Measurements from ENCODE around the gene ANKRD63.

ANKRD63 gene

GRCh38 chr15:40251486-40252140 is 31.3 kb downstream of the ANKRD63 start:
- WGBS (ENCODE audit: extremely low coverage, insufficient coverage, low lambda C conversion rate) = no CpG with 5 or more reads among the region's 10 CpGs

GRCh38 chr15:40250771-40251483 is 31.9 kb downstream of the ANKRD63 start:
- no peak overlapping the region for H2BK120ac ChIP-seq (ENCODE audit: low read depth, low read length)
- H2BK5ac ChIP-seq (ENCODE audit: low read length) = no peak overlapping the region
- H3K4me1 ChIP-seq (ENCODE audit: control insufficient read depth, low read depth, low read length) = no peaks in the 10 kb centered on the region
- no peaks in the 10 kb centered on the region for H3K79me2 ChIP-seq (ENCODE audit: control insufficient read depth, insufficient read depth, low read length)
- H3K4ac ChIP-seq (ENCODE audit: low read depth, low read length) = no peak overlapping the region
- H3K56ac ChIP-seq (ENCODE audit: low read length) = no peak overlapping the region
- no peak overlapping the region for H3K27ac ChIP-seq (ENCODE audit: low read depth, low read length)
- H3K36me3 ChIP-seq (ENCODE audit: control insufficient read depth, insufficient read depth, low read length) = no peaks in the 10 kb centered on the region
- no peaks in the 10 kb centered on the region for H3K79me1 ChIP-seq (ENCODE audit: low read length)
- peaks cover 12% of the 10 kb centered on the region for H3K27me3 ChIP-seq (ENCODE audit: insufficient read depth, low read length, poor library complexity)
- H3K4me2 ChIP-seq (ENCODE audit: low read length) = no peak overlapping the region
- H3K18ac ChIP-seq (ENCODE audit: low read length) = no peak overlapping the region
- H3K23ac ChIP-seq (ENCODE audit: low read length) = no peak overlapping the region
- H4K5ac ChIP-seq (ENCODE audit: low read length) = no peak overlapping the region
- no peak overlapping the region for H2BK15ac ChIP-seq (replicated peaks; ENCODE audit: low read depth)
- WGBS (ENCODE audit: extremely low coverage, insufficient coverage, low lambda C conversion rate) = no CpG with 5 or more reads among the region's 13 CpGs
- no peak overlapping the region for H2AK5ac ChIP-seq (ENCODE audit: low read length)
- DNase-seq = no peak
- H4K8ac ChIP-seq (ENCODE audit: low read depth, low read length) = no peak overlapping the region
- H3K4me3 ChIP-seq (ENCODE audit: low read length) = no peak overlapping the region
- no peak overlapping the region for H3K9ac ChIP-seq (ENCODE audit: low read length)

More at GRCh38 chr15:40251486-40252140, 31.3 kb downstream of the ANKRD63 start:
- Histone ChIP-seq H4K8ac (ENCODE audit: low read depth, low read length) (no peak overlapping the region), H3K4ac (ENCODE audit: low read depth, low read length) (no peak overlapping the region), H3K9ac (ENCODE audit: low read length) (no peak overlapping the region), H3K36me3 (ENCODE audit: control insufficient read depth, insufficient read depth, low read length) (no peaks in the 10 kb centered on the region), H3K79me1 (ENCODE audit: low read length) (no peaks in the 10 kb centered on the region), H3K23ac (ENCODE audit: low read length) (no peak overlapping the region), H2BK120ac (ENCODE audit: low read depth, low read length) (no peak overlapping the region), H3K4me1 (ENCODE audit: control insufficient read depth, low read depth, low read length) (no peaks in the 10 kb centered on the region), H3K27me3 (ENCODE audit: insufficient read depth, low read length, poor library complexity) (peaks cover 12% of the 10 kb centered on the region), H3K4me3 (ENCODE audit: low read length) (no peak overlapping the region), H2BK15ac (replicated peaks; ENCODE audit: low read depth) (no peak overlapping the region), H3K18ac (ENCODE audit: low read length) (no peak overlapping the region), H3K4me2 (ENCODE audit: low read length) (no peak overlapping the region), H3K56ac (ENCODE audit: low read length) (no peak overlapping the region), H2AK5ac (ENCODE audit: low read length) (no peak overlapping the region), H4K5ac (ENCODE audit: low read length) (no peak overlapping the region), H2BK5ac (ENCODE audit: low read length) (no peak overlapping the region), H3K27ac (ENCODE audit: low read depth, low read length) (no peak overlapping the region), H3K79me2 (ENCODE audit: control insufficient read depth, insufficient read depth, low read length) (no peaks in the 10 kb centered on the region)
- DNase-seq = no peak

GRCh38 chr15:40250304-40250656 is 32.6 kb downstream of the ANKRD63 start:
- Histone ChIP-seq H3K79me1 (ENCODE audit: low read length) (no peaks in the 10 kb centered on the region), H3K18ac (ENCODE audit: low read length) (no peak overlapping the region), H3K36me3 (ENCODE audit: control insufficient read depth, insufficient read depth, low read length) (no peaks in the 10 kb centered on the region), H2BK5ac (ENCODE audit: low read length) (no peak overlapping the region), H3K56ac (ENCODE audit: low read length) (no peak overlapping the region), H3K4me1 (ENCODE audit: control insufficient read depth, low read depth, low read length) (peaks cover 3% of the 10 kb centered on the region), H3K4me2 (ENCODE audit: low read length) (no peak overlapping the region), H3K9ac (ENCODE audit: low read length) (no peak overlapping the region), H2BK15ac (replicated peaks; ENCODE audit: low read depth) (no peak overlapping the region), H3K27me3 (ENCODE audit: insufficient read depth, low read length, poor library complexity) (peaks cover 12% of the 10 kb centered on the region), H3K27ac (ENCODE audit: low read depth, low read length) (no peak overlapping the region), H4K5ac (ENCODE audit: low read length) (no peak overlapping the region), H3K4me3 (ENCODE audit: low read length) (no peak overlapping the region), H3K4ac (ENCODE audit: low read depth, low read length) (no peak overlapping the region), H2AK5ac (ENCODE audit: low read length) (no peak overlapping the region), H2BK120ac (ENCODE audit: low read depth, low read length) (no peak overlapping the region), H4K8ac (ENCODE audit: low read depth, low read length) (no peak overlapping the region), H3K23ac (ENCODE audit: low read length) (no peak overlapping the region), H3K79me2 (ENCODE audit: control insufficient read depth, insufficient read depth, low read length) (no peaks in the 10 kb centered on the region)
- no CpG with 5 or more reads among the region's 8 CpGs for WGBS (ENCODE audit: extremely low coverage, insufficient coverage, low lambda C conversion rate)
- DNase-seq = no peak

- no peak overlapping the region for H2BK5ac ChIP-seq (ENCODE audit: low read length)
- no peak overlapping the region for H2BK120ac ChIP-seq (ENCODE audit: low read depth, low read length)
- no peak overlapping the region for H4K8ac ChIP-seq (ENCODE audit: low read depth, low read length)
- no peak for DNase-seq
- peaks cover 3% of the 10 kb centered on the region for H3K4me1 ChIP-seq (ENCODE audit: control insufficient read depth, low read depth, low read length)
- WGBS (ENCODE audit: extremely low coverage, insufficient coverage, low lambda C conversion rate) = no CpG with 5 or more reads among the region's 11 CpGs
- no peak overlapping the region for H2AK5ac ChIP-seq (ENCODE audit: low read length)
- peaks cover 12% of the 10 kb centered on the region for H3K27me3 ChIP-seq (ENCODE audit: insufficient read depth, low read length, poor library complexity)
- H3K79me2 ChIP-seq (ENCODE audit: control insufficient read depth, insufficient read depth, low read length) = no peaks in the 10 kb centered on the region
- no peak overlapping the region for H3K4me3 ChIP-seq (ENCODE audit: low read length)
- no peak overlapping the region for H4K5ac ChIP-seq (ENCODE audit: low read length)
- H2BK15ac ChIP-seq (replicated peaks; ENCODE audit: low read depth) = no peak overlapping the region
- no peak overlapping the region for H3K27ac ChIP-seq (ENCODE audit: low read depth, low read length)
- no peak overlapping the region for H3K18ac ChIP-seq (ENCODE audit: low read length)
- no peaks in the 10 kb centered on the region for H3K36me3 ChIP-seq (ENCODE audit: control insufficient read depth, insufficient read depth, low read length)
- no peaks in the 10 kb centered on the region for H3K79me1 ChIP-seq (ENCODE audit: low read length)
- no peak overlapping the region for H3K4me2 ChIP-seq (ENCODE audit: low read length)
- H3K23ac ChIP-seq (ENCODE audit: low read length) = no peak overlapping the region
- no peak overlapping the region for H3K9ac ChIP-seq (ENCODE audit: low read length)
- H3K4ac ChIP-seq (ENCODE audit: low read depth, low read length) = no peak overlapping the region
- no peak overlapping the region for H3K56ac ChIP-seq (ENCODE audit: low read length)
These were observed 33.2 kb downstream of the ANKRD63 start for GRCh38 chr15:40249477-40250303.

GRCh38 chr15:40248006-40248783 is 34.7 kb downstream of the ANKRD63 start:
- Histone ChIP-seq H2BK120ac (ENCODE audit: low read depth, low read length) (no peak overlapping the region), H3K79me2 (ENCODE audit: control insufficient read depth, insufficient read depth, low read length) (no peaks in the 10 kb centered on the region), H2BK5ac (ENCODE audit: low read length) (no peak overlapping the region), H3K4me3 (ENCODE audit: low read length) (no peak overlapping the region), H3K4ac (ENCODE audit: low read depth, low read length) (no peak overlapping the region), H3K36me3 (ENCODE audit: control insufficient read depth, insufficient read depth, low read length) (no peaks in the 10 kb centered on the region), H2BK15ac (replicated peaks; ENCODE audit: low read depth) (no peak overlapping the region), H3K18ac (ENCODE audit: low read length) (no peak overlapping the region), H3K23ac (ENCODE audit: low read length) (no peak overlapping the region), H3K79me1 (ENCODE audit: low read length) (no peaks in the 10 kb centered on the region), H4K8ac (ENCODE audit: low read depth, low read length) (no peak overlapping the region), H3K27me3 (ENCODE audit: insufficient read depth, low read length, poor library complexity) (peaks cover 8% of the 10 kb centered on the region), H3K56ac (ENCODE audit: low read length) (no peak overlapping the region), H3K9ac (ENCODE audit: low read length) (no peak overlapping the region), H4K5ac (ENCODE audit: low read length) (no peak overlapping the region), H3K27ac (ENCODE audit: low read depth, low read length) (no peak overlapping the region), H2AK5ac (ENCODE audit: low read length) (no peak overlapping the region), H3K4me2 (ENCODE audit: low read length) (no peak overlapping the region), H3K4me1 (ENCODE audit: control insufficient read depth, low read depth, low read length) (peaks cover 3% of the 10 kb centered on the region)
- no CpG with 5 or more reads among the region's 17 CpGs for WGBS (ENCODE audit: extremely low coverage, insufficient coverage, low lambda C conversion rate)
- DNase-seq = no peak
